ENCODE results near the gene CADPS.

The CADPS gene

DNA sequence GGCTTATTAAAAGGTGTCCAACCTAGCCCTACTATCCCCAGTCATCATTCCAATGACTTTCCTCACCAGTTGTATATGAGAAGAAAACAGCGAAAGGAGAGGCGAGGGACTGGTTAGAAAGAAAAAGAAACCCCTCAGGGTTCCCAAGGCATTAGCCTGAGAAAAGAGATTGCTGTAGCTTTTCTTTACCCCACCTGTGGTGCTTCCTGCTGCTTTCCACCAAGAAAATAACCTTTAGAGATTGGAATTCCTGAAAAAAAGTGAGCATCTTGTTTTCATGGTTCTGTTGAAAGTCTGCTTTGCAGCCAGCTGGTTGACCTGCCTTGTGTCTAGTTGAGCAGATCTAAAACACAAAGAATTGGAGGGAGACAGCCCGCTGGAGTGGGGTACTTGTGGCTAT is 196.4 kb downstream of the CADPS start:
- DNase-seq: no peak

DNA sequence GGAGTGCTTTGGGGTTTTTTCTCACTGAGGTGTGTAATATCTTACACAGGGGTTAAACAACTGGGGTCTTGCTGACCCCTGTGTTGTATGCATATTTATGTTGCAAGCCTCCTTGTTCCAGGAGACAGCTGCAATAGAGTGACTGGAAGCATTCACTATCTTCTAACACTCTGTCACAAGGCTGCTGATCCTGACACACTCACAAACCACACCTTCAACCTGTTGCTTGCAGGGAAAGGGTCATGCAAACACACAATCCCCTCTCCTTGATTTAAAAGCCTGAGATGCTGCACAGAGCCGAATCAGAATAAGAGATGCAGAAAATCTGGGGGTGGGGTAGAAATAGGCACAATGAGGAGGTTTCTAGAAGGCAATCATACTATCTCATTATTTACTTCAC is 197.3 kb downstream of the CADPS start:
- no peak for DNase-seq

DNA sequence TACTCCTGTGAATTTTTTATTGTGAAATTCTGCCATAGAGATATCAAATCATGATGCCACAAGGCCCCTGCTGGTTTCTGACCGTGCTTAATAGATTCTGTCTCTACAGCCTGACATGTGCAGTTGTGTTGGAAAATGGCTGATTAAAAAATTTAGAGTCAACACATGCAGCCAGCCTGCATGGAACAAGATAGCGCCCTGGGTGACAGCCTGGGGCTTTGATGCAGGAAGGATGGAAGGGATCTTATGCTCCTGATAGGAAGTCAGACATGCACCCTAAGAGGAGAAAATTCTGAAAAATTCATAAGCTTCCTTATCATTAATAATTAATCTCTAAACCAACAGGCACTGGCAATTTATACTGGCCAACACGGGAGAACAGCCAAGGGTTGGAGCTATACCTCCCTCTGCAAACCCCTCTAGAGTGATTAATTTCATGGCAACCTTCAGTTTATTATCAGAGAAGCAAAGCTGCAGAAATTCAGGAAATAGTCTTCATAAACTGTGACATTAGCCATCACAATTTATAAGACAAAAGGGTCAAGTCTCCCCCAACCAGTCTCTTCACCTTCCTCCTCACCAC is 198.4 kb downstream of the CADPS start:
- DNase-seq: no peak

DNA sequence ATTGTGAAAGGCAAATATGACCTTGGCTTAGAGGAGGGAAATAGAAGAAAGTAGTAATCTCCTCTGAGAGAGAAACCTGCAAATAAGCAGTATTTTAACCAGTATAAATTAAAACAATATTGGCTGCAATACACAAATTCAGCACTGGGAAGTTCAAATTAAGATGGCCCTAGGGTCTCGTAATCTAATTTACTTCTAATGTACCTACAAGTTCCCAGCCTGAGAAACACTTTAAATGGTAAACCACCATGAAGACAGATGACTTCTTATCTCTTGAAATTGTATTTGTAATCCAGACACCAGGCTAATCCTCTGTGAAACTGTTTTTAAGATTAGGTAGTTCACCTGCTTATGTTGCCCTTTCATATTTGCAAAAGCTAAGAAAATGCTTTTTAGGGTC is 199.7 kb downstream of the CADPS start:
- no peak for DNase-seq

DNA sequence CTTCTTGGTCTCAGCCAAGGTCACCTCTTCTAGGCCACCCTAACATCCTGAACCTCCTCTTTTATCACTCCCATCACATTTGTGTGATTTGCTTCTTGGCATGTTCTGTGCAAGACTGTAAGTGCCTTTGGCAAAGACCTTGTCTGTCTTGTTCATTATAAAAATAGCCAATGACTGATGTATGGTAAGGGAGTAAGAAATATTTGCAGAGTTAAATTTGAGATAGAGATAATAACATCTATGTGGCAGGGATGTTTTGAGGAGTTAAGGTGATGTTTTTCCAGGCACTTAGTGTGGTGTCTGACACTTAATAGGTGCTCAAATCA is 202.3 kb downstream of the CADPS start:
- no peak for DNase-seq

DNA sequence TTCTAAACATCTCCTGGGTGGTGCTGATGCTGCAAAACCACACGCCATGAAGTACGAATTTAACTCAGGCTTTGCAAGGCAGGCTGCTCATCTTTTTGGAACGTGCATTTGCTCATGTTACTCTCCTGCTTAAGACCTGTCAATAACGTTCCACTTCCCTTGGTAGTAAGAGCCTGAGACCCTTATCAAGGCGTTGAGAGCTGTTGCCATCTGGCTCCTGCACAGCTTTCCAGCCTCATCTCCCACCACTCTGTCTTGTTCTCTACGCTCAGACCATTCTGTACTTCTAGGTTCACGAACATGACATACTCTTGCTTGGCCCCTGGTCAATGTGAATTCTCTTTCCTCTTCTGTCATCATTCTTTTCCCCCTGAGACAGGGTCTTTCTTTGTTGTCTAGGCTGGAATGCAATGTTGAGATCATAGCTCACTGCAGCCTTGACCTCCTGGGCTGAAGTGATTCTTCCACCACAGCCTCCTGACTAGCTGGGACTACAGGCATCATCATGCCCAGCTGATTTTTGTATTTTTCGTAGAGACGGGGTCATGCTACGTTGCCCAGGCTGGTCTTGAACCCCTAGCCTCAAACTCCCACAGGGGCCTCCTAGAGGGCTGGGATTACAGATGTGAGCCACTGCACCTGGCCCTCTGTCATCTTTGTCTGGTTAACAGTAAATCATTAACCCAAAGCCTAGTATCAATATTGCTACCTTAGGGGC is 202.8 kb downstream of the CADPS start:
- DNase-seq: no peak

DNA sequence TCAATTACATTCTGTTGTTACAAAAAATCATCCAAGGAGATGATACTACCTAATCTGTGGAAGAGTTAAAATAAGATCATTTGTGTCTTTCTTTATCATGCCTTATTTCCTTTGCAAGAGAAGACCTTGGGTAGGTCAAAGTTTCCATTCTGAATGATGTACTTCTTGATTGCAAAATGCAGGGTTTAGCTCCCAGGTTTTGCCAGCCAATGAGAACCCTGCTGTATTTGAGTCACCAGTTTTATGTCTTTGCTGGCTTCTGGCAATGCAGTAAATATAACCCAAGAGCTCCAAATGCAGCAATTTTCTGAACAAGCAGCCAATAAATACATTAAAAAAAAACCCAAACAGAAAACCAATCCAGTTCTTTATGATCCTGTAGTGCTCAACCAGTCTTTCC is 204.9 kb downstream of the CADPS start:
- DNase-seq: no peak

DNA sequence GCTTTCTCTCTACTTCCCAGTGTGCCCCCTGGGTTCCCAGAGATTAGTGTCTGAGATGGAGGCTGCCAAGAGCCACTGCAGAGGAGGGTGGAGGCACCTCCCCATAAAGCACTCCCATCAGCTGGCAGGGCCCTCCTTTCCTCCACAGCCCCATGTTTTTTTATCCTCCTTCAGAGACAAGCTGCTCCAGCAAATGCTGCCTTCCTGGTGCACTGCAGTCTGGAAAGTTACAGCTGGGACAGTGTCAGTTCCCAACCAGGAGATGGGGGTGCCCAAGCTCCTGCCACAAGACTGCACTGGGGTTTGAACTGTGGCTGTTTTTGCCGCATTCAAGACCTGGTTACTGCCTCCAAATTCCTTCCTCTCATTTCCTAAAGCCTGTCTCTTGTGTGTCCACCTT is 206.1 kb downstream of the CADPS start:
- DNase-seq: no peak

DNA sequence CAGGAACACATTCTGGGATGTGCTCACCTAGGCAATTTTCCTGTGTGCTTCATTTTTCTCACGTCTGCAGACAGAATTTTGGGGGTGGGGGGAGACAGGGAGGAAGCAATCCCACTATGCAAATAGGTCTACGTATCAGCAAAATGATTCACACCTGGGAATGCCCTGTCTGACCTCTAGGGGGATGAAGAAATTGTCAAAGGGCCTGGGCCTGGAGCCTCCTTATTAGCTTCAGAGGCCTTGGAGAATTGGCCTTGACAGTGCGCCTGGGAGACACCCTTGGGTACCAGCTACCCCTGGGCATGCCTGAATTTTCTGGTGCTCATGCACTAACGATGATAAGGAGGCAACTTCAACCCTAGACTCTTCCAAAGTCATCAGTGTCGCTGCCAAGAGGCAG is 207.5 kb downstream of the CADPS start:
- DNase-seq: no peak

DNA sequence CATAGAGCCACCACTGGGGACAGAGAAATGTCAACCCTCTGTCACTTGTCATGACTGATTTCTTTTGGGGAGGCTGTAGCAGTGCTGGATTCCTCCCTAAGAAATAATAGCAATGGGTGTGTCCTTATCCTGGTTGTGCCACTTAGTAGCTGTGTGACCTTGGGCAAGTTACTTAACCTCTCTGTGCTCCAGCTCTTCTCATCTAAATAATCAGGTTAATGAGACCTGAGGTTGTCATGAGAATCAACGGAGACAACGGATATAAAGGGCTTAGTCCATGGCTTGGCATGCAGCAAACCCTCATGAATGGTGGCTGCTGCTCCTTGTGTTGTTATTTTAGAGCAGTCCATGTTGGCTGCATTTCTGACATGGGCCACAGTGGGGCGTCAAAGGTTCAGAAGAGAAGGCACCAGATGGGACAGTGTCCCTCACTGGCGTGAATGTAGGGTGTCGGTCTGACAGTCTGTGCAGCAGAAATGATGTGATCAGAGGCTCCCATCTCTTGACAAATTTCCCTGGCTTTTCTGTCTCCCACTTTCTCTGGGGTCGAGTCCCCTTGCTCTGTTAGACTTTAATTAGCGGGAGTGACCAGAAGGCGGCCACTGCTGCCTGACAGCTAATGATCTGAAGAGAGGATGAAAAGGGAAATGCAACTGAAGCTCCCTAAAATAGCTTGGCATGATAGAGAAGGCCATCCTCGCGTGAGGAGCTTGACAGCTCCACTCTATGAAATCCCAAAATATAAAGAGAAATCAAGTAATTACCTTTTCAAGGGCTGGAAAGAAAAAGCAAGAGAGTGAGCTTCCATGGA is 209.4 kb downstream of the CADPS start:
- no peak for DNase-seq

DNA sequence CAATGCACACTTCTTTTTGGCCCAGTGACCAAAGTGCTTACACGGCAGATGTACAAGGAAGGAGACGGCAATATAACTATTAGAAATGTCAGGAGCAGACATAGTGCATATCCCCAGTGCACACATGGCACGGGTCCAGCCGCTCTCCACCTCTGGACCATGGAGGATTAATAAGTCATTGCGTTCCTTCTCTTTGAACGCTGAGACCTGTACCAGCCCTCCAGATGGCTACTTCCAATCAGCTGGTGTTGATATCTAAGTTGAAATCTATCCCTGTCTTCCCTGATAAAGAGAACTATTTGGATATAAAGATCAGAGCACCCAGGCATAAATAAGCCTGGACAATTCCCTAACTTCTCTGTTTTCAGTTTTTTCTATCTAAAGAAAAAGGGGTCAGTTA is 212.5 kb downstream of the CADPS start:
- DNase-seq: no peak

DNA sequence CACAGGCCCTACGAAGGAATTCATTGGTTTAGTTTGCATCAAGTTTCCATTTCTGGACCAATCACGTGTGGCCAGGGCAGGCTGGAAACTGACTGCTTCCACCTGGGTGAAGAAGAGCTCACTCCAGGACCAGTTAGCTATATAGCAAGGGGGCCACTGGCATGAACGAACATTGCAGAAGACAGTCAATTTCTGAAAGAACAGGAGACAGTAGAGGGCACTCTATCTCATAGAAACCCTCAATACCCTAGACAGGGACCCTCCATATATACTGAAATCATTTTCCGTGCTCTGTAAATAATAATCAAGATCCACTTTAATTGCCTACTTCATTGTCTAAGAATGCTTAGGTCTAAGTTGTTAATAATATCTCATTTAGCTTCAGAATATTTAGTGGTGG is 215.6 kb downstream of the CADPS start:
- no peak for DNase-seq

DNA sequence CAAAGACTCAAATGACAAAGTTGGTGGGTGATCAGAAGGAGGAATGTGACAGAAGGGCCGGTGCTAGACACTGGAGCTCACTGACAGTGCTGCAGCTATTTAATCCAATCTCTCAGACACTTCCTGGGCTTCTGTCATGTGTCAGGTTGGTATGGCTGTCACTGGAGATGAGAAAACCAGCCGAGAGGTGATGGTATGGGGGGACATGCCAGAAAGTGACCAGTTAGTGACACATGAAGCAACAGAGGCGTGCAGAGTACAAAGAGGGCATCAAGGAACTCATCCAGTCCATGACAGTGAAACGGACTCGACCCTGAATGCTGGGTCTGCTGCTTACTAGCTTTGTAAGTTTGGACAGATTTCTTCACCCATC is 219.5 kb downstream of the CADPS start:
- no peak for DNase-seq

DNA sequence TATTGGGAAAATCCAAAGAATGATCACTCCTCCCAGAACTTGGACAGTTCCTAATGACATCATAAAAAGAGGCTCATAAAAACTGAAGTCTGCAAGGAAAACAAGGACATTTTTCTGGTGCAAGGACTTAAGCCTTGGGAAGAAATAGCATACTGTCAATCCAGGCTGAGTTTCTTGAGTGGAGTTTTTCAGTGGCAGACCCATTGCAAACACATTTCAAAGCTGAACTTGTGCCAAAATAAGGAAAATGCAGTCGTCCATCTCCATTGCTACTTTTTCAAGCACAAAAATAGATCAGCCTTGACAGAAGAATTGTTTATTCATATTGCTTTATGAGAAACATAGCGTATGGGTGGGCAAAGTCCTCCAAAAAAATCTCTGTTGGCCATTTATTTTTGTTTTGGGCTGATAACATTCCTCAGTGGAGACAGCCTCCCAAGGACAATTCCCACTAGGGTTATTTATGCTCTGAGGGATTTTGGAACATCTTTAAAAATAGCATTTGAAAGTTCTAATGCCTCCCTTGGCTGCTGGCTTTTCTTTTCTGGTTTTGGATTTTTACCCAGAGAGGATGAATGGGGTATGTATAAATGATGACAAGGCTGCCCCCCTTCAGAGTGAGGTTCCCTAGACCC is 220.0 kb downstream of the CADPS start:
- DNase-seq: no peak

DNA sequence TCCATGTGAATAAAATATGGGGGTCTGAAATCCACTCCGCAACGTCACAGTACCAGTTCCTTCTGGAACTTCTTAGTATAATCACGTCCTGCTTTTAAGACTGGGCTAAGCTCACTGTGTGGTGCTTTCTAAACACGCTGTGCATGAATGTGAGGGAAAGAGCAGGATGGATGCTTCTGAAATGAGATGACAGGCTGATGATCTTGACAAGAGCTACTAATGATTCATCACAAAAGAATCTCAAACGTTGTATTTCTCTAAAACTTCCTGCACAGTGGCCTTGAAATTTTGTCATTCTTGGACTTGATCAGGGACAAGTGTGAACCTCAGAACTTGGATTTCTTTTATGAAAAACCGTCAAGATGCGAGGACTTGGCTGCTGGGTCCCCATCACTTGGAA is 221.4 kb downstream of the CADPS start:
- DNase-seq: no peak

DNA sequence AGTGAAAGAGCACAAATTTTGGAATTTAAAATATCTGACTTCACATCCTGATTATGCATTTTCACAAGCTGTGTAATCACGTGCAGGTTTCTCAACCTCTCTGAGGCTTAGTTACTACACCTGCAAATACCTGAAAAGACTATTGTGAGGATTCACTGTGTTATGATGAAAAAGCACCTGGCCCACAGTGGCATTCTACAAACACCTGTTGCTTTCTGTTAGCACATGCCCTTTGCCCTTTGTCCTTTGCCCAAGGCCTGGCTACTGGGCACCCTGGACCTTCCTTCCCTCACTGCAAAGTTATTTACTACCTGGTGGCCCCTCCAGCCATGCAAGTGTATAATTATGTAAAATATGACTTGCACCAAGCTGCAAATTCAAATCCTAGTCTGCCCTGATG is 227.5 kb downstream of the CADPS start:
- no peak for DNase-seq

DNA sequence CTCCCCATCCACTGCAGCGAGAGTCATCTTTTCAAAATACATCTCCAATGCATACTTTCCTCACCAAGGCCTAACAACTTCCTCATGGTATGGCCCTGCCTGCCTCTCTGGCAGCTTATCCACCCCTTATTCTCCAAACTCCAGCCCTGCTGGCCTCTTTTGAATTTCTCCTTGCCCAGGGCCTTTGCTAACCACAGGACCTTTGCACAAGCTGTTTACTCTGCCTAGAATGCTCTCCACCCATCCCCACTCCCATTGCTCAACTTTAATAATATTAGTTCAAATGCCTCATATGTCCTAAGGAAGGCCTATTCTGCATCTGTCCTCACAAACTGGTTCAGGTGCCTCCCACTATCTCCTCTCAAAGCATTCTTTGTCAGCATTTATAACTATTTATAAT is 230.7 kb downstream of the CADPS start:
- DNase-seq: no peak

DNA sequence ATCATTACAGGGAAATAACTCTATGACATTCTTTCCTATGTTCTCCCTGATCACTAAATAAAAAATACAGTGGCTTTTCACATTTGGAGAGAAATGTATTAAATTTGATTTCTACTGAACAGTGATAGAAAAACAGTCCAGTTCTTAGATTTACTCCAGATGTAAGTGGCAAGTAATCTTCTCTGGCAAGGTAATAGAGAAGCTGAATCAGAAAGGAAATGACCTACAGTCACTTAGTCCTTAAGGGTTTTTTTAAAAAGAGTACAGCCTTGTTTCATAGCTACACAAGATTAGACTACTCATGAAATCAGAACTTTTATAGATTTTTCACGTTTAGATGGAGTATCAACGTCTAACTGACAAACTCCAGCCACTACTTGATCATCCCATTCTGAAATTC is 236.9 kb downstream of the CADPS start:
- no peak for DNase-seq

DNA sequence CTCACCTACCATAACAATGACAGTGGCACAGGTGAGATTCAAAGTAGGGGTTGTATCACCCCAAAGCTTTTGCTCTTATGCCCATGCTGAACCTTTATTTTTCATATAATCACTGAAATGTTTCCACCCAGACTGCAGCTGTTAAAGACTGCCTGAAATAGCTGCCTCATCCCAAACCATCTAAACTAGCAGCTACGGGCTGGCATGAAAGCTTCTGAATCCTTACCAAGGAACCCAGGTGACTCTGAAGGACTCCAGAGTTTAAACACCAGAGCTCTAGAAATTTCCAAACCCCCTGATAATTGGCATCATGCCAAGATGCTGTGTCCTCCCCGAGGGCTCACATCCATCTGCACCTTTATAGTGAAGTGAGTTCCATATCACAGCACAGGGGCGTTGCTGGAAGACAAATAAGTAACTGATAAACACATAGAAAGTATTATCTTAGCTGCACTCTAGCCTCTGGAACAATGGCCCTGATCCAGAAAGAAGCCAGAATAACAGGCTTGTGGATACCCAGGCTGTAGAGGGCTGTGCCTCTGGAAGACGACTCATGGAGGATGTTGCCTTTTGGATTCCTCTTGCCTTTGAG is 238.9 kb downstream of the CADPS start:
- DNase-seq: no peak

DNA sequence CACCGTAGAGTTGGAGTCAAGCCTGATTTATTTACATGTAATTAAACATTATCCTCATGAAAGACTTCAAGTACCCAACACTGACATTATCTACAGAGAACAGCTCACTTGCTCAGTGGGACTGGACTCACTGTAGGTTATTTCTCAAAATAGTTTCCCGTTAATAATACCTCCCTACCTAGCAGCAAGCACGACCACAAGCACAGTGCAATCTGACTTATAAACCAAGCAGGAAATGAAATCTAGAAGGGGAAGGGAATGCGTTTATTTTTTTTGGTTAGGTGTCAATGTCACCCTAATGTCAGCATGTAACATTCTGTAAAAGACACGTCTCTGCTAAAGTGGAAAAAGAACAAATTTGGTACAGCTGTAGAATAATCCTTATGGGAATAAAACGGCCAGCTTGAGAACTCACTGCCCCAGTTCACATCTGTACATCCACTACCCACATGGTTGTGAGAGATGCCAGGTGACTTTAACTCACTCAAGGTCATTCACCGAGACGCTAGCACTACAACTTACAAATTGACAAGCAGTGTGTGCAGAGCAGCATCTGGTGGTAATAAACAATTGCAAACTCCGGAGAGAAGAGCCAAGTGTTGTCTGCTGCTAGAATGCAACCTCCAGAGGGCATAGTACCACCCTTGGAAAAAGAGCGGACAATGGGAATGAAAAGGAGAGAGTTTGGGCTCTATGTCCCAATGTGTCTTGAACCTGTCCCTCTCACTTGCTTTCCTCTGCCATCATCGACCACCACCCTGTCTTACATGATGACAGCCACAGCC is 242.5 kb downstream of the CADPS start:
- DNase-seq: no peak

DNA sequence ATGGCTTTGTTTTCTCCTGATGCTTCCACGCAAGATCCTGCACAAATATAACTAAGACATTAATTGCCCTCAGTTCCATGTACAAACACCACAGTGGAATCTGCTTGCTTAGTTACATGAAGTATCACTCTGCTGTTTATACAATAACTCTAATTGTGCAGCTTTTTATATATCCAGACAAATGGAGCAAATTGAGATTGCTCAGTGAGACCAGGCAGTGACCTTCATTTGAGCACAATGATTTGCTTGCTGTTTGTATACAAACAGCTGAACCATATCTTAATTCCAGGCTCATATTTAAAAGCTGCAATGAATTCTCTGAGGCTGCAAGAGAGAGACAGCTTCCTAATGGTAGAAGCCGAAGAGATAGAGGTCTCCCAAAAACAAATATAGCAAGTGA is 243.7 kb downstream of the CADPS start:
- DNase-seq: no peak

DNA sequence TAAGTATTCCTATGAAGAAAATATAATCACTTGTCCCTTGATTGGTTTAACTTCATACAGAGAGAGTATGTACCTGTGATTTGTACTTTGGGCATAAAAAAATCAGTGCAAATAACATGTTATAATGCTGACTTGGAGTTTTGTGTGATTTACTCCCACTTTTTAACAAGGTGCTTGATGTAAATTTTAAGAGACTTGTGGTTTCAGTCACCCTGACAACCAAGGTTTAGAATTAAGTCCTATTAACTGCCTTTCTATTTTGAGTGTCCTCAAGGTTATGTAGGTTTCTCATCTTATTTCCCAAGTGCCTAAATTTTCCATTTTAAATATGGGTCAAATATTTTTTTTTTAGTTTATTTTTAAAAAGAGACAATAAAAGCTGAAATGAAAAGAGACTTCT is 244.6 kb downstream of the CADPS start:
- no peak for DNase-seq

DNA sequence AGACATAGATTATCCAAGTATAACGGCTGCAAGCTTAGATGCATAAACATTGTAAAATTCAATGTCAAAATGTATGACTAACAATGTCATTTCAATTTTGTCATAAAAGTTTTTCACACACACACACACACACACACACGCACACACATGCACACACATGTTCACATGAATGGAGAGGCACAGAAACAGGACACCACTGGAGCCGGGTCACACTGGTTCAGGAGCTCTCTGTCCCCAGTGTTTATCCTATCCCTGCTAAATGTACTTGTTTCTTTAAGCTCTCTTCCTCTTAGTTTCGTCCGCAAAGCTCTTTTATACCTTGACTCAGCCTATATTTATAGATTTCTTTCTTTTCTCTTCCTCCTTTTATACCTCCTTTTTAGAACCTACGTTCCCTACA is 249.9 kb downstream of the CADPS start:
- no peak for DNase-seq
